HG03469 (cell line): Measurements from ENCODE around the gene ARFGAP1.
"Not testable (repeated sequence)": the region's sequence is repeated elsewhere in the genome, so short reads cannot be mapped to it uniquely, and the experiment has no call there.

Experiments
- ATAC-seq: cut with Tn5 transposase; IDR thresholded peaks from one replicate; pipeline ENCODE4 v1.9.1; 2021; ENCODE audit warnings: mild to moderate bottlenecking, moderate library complexity, moderate number of reproducible peaks; ENCODE audit not compliant: unreplicated experiment

The ARFGAP1 gene

DNA sequence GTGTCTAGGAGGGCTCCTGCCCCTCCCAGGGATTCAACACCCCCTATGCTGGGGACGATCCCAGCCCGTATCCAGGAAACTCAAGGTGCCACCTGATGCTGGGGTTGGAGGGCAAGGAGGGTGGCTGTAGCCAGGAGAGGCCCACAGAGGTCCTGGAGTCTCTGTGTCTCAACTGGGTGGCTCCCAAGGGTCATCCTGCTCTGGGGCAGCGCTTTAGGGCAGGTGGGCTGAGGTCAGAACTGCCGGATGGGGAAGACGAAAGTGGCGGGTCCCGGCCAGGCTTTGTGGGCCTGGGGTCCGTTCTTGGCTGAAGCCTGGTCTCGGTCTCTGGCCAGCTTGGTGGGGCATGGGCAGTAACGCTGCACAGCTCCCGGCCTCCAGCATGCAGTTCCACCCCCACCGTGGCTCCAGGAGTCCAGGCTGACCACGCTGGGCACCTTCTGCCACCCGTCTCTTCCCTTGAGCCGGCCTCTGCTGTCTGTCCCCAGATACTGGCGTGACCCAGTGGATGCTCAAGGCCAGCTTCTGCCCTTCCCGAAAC, 17.6 kb downstream of the ARFGAP1 start:
- ATAC-seq = no peak

DNA sequence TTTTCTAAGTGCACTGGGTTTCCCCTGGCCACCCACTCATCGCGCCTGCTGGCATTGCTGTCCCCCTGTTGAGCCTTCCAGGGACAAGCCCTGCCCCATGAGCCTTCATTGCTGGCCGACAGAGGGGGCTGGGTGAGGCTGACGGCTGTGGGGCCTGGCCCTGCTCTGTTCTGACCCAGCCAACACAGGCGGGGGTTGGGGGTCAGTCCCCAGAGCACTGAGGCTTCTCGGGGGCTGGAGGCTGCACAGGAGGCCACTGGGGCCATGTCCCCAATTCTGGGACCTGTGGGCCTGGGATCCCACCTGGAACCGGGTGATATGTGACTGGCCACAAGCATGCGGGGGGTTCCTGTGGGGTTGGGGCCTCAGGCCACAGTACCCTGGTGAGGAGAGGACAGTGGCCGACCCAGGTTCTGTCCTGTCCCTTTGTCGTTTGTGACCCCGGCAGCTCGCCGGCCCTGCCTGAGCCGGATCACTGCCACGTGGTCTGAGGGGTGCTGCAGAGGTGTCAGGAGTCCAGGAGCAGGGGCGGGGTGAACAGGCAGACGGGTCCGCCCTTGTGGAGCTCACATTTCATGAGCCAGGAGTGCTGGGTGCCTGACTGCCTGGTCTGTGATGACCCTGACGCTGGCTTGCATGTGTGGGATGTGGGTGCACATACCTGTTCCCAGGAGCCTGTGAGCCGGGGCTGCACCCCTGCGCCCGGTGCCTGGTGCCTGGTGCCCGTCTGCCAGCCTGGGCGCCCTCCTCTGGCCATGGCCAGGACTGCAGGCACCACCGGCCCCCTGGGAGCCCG, 18.3 kb downstream of the ARFGAP1 start:
- no peak for ATAC-seq

DNA sequence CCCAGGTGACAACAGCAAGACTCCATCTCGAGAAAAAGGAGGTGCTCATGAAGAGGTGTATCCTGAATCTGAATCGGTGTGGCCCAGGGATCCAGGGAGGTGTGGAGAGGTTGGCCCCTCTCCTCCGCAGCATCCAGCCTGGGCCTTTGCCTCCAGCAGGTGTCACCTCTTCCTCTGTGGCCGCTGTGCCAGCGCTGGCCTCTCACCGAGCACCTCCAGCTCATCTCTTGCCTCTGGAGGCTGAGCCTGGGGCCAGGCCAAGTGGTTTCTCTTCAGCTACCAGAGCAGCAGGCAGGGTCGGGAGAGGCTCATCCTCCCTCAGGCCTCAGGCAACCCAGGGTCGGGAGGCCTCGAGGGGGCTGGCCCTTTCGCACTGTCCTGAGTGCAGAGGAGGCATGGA, 19.2 kb downstream of the ARFGAP1 start:
- no peak for ATAC-seq

DNA sequence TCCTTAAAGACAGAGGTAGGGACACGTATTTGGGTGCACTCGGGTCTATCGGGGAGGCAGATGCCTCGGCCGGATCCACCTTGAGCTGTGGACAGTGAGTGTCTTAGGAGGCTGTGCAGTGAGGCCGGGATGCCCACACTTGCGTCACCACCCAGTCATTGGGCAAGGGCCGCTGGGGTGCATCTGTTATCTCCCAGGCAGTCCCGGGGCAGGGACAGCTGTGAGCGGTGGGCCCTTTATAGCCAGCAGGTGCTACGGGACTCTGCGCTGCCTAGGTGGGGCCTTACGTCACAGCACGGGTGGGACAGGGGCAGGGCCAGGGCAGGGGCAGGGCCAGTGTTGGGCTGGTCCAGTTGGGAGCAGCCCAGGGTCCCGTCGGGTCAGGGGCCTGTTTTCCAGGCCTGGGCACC, 19.7 kb downstream of the ARFGAP1 start:
- no peak for ATAC-seq

DNA sequence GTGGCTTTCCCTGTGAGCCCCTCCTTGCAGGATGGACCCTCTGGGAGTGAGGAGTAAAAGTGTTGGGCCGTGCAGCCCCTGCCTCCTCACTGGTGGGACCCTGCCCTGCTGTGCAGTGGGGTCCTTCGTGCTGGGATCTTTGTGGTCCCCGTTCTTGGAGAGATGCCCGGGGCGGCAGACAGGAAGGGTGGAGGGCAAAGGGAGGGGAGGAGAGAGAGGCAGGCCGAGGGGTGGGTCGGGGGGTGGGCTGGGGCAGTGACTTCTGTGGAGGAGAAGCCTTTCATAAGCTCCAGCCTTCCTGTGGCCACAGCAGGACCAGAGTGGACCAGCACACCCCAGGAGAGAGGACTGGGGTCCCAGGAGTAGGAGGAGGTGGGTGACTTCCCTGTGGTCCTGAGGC, 20.3 kb downstream of the ARFGAP1 start, which contains the start of gene COL20A1:
Gene COL20A1, plus strand, starts transcription at position 283 of the 400 bp plus-strand sequence. CDS start 1,922 bp downstream, outside the sequence.
- ATAC-seq = no peak

DNA sequence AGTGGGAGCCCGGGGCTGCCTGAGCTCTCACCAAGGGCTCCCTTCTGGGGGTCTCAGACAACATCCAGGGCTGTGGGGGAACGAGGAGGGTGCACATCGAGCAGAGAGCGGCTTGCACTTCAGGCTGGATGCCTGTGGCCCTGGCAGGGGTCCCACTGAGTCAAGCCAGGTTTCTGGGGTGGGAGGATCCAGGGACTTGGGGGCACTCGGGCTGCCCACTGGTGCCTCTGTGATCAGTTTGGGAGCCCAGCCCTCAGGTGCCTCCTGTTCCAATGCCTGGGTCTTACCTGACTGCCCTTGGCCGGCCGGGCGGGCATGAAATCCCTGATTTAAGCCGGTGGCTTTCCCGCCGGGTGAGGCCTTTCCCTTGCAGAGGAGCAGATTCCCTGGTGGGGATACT, 20.8 kb downstream of the ARFGAP1 start:
- ATAC-seq = no peak

DNA sequence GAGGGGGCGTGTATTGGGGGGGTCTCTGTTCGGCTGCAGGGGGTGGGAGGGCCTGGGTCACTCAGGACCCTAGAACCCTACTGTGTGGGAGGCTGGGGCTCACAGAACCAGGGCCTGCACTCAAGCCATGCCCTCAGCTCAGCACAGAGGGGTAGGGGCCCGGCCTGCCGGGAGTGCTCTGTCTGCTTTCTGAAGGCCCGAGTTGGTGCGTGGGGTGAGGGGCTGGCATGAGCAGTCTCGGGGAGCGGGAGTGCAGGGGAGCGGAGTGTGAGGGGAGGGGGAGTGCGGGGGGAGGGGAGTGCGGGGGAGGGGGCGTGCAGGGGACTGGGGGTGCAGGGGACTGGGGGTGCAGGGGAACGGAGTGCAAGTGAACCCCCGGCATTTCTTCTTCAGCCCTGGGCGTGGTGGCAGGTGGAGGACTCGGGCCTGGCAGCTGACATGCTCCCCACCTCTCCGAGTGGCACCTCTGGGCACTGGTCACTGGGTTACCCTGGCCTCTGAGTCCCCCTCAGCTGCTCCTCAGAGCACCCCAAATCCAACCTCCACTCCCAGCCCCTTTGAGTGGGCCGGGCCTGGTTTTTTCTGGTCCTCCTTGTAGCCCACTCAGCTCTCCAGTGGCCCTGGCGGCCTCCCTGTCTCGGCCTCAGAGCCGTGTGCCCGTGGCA, 21.4 kb downstream of the ARFGAP1 start:
- ATAC-seq = no peak

DNA sequence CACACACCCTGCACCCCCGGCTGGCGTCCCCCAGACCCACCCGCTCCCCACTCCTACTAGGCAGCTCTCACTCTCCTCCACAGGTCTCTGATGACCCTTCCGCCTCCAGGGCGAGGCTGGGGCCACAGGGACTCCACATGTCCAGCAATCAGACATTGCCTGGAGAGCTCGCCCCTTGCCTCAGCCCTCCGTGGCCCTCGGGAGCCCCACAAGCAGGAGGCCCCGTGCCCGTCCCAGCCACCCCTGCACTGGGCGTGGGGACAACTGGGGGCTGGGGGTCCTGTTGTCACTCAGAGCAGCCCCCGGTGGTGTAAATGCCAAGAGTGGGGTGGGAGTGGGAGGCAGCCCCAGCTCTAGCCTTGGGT, 21.9 kb downstream of the ARFGAP1 start:
- ATAC-seq = no peak

DNA sequence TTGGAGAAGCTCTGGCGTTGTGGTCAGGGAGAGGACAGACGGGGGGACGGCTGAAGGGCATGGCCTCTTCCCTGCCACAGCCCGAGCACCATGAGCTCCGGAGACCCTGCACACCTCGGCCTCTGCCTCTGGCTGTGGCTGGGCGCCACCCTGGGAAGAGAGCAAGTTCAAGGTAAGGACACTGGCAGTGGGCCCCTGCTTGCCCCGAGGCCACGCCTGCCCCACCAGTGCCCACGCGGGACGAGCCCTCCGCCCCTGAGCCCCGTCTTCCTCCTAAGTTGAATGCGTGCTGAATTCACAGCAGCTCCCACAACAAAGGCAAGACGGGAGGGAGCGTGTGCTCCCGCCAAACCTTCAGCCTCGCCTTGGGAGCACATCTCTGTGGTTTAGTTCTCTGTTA, 22.4 kb downstream of the ARFGAP1 start:
- ATAC-seq = no peak

DNA sequence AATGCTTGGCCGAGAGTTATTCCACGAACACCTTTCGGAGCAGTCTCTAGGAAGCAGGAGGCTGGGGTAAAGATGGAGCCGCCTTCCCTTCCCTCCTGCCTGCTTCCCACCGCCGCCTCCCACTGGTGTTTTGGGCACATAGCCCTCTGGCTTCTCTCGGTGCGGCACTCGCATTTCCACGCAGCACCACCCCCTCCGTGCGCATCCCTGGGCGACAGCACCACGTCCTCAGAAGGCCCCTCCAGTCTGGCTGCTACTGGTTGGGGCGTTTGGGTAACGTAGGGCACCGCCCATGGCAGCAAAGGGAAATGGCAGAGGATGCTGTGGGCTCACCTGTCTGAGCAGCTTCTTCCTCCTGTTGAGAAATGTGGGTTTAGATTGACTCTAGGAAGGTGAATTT, 22.8 kb downstream of the ARFGAP1 start:
- no peak for ATAC-seq

DNA sequence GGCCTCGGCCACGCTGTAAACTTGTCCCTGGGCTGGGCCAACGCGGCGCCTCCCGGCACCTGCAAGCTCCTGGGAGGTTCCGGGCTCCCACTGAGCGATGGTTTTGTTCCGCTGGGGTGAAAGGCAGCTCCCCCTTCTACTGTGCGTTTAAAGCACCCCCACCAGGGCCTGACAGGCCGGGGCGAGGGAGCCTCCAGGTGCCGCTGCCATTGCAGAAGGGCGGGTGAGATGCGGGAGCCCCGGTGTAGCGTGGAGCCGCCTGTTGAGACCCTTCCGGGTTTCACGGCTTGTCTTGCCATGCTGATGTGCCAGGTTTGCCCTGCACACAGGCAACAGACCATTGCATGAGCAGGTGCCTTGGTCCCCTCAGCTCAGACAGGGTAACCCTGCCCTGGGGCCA, 23.2 kb downstream of the ARFGAP1 start:
- no peak for ATAC-seq

DNA sequence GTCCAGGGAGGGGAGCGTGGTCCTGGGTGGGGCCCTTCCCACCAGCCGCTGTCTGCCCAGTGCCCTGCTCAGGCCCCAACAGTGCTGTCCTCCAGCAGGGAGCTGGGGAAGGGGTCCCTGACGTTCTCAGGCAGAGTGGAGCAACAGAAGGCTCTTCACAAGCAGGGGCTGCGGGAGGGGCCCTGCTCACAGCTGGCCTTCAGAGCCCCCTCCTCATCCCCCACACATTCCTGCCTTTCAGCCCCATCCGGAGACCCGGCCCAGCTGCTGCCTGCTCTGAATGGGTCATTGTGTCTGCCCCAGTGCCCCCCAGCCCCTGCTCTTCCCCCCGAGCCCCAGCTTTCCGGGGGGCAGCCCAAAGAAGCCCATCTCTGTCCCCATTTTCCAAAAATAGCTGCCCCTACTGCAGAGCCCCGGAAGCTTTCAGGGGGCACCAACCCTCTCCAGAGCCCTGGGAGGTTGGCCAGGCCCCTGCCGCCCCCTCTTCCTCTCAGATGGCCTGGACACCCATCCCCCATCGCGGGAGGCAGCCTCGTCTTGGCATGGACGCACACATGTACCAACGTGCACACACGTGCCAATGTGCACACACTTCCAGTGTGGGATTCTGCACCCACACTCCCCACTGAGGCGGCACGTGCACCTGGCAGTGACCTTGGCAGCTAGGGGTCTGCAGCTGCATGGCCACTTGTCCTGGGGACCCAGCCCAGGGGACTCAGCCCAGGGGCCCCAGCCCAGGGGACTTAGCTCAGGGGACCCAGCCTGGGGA, 24.1 kb downstream of the ARFGAP1 start:
- ATAC-seq = no peak

DNA sequence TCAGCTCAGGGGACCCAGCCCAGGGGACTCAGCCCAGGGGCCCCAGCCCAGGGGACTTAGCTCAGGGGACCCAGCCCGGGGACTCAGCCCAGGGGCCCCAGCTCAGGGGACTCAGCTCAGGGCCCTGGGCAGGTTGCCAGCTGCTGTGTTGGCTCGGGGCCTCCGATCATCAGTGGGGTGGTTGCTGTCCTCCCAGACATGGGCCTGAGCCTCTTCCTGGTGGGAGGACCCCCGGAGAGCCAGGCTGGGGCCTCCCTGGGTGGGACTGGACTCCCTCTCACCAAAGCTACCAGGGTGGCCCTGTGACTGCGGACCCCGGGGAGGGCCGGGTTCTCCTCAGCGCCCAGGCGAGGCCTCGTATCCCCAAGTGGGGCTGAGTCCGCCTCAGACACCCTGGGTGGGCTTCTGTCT, 24.8 kb downstream of the ARFGAP1 start:
- no peak for ATAC-seq

DNA sequence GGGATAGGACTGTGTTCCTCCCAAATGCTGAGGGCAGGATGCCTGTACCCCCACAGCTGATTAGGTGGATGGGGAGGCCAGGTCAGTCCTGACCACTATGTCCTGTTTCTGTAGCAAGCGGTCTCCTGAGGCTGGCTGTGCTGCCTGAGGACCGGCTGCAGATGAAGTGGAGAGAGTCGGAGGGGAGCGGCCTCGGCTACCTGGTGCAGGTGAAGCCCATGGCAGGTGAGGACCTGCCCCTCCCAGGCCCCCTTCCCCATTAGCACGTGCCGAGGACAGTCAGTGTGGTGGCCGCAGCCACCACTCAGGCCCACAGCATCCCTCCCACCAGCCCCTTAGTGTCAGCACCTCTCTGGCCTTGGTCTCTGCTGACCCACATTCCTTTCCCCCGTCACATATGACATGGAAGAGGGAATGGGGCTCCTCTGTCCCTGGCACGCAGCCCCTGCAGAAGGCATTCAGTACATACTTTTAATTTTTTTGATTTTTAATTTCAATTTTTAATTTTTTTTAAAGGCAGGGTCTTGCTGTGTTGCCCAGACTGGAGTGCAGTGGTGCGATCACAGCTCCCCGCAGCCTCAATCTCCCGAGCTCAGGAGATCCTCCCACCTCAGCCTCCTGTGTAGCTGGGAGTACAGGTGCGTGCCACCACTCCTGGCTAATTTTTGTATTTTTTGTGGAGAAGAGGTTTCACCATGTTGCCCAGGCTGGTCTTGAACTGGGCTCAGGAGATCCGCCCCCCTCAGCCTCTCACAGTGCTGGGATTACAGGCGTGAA, 25.4 kb downstream of the ARFGAP1 start:
- ATAC-seq = no peak

DNA sequence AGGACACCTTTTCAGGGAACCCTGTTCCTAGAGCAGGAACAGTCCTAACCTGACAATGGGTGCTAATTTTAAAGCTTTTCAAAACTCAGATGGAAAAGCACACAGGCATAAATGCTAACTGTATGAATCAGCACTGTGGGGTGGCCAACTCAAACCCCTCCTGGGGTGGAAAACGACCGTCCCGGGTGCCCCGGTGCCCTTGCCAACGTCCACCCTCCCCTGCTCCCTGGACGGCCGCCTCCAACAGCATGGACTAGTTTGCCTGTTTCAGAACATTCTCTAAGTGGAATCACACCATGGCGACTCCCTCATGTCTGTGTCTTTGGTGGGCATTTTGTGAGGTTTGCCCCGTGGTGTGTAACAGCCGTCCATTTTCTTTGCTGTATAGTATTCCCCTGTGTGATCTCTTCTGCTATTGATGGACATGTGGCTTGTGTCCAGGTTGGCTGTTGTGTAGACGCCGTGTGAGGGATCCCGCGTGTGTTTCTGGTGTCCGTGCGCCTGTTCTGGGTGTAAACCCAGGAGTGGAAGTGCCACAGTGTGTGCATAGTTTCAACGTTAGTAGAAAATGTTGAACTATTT, 26.2 kb downstream of the ARFGAP1 start:
- ATAC-seq = no peak

DNA sequence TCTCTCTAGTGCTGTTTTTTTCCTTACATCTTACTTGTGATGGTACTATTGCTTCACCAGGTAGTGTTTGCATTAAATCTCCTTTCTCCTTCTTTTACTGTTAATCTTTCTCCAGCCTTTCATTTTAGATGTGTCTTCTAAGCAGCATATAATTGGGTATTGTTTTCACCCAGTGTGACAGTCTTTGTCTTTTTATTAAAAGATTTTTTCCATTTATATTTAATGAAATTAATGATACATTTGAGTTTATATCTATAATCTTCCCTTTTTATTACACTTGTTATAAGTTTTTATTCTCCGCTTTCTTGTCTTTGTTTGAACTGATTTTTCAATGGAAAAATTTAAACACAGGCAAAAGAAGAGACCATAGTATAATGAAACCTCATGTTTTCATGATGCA, 29.1 kb downstream of the ARFGAP1 start:
- ATAC-seq = no peak

DNA sequence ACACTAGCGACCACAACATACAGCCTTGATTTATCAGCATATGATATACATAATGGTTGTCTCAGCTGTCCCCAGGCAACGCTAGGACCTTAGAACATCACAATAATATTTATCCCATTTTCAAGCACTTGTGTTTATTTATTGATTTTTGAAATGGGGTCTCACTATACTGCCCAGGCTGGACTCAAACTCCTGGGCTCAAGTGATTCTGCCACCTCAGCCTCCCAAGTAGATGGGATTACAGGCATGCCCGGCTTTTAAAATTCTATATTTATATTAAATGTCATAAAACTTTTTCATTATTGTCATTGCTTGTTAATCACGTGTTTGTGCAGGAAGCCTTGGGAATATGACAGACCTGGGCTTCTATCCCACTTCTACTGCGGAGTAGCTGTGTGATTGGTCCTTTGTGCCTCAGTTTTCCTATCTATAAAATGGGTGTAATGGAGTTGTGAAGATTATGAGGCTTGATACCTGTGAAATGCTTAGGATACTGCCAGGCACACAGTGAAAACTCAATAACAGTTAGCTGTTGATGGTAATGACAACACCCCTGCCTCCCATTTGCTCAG, 30.6 kb downstream of the ARFGAP1 start:
- no peak for ATAC-seq

DNA sequence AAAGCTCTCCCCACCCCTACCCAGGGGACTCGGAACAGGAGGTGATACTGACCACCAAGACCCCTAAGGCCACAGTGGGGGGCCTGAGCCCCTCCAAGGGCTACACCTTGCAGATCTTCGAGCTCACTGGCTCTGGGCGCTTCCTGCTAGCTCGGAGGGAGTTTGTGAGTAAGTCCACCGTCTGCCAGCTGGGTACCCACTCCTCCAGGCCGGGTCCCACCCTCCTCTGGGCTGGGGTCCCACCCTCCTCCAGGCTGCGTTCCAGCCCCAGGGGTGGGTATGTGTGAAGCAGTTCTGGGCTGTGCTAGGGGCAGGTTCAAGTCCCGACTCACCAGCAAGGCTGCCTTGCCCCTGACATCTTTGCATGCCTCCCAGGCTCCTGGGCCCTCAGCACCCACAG, 32.8 kb downstream of the ARFGAP1 start:
- no peak for ATAC-seq

DNA sequence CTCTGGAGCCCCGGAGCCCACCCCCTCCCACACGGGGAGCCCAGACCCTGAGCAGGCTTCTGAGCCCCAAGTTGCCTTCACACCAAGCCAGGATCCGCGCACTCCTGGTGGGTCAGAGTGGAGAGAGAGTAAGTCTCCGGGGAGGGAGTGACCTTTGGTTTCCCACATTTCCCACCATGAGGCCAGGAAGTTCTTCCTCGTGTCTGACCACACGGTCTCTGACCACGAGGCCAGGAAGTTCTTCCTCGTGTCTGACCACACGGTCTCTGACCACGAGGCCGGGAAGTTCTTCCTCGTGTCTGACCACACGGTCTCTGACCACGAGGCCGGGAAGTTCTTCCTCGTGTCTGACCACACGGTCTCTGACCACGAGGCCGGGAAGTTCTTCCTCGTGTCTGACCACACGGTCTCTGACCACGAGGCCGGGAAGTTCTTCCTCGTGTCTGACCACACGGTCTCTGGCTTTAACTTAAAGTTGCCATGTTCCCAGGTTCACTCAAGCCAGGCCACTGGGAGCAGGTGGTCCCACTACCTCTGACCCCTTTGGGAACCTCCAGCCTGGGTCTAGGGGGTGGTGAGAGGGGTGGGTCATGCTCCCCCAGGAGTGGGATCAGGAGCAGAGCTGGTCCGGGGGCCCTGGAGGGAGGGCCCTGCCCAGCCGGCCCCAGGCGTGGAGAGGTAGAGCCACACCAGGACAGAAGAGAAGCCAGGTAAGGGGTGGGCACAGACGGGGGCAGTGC, 33.5 kb downstream of the ARFGAP1 start:
- not testable (repeated sequence) for ATAC-seq
